Measurements from ENCODE around the gene NKX1-1. TPM values are rescaled to one million over a fixed set of nuclear protein-coding genes. Genes with fewer than 3 reads are reported as not detected.

NKX1-1 gene
- total RNA-seq, 3 donors from 2014 or later: not detected

DNA sequence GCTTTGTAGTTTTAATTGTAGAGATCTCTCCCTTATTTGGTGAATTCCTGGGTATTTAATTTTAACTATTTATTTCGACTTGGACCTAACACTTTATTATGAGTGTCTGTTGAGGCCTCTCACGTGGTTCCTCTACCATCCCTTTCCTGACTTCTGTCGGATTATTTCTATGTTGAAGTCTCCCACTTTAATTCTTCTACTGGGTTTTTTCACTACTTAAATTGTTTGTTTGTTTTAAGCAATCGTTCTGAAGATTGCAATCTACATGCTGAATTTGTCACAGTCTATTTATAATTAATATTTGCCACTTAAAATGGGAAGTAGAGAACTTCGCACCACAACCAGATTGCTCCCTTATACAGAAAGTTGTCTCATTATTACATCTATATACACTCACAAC lies 20.8 kb upstream of the NKX1-1 start:
- Mint-ChIP-seq H3K36me3 (ENCODE audit: insufficient read depth) (no peaks in the 10 kb centered on the region), H3K9me3 (no peaks in the 10 kb centered on the region), H3K27me3 (ENCODE audit: low read depth) (peaks cover 26% of the 10 kb centered on the region), H3K4me3 (no peak overlapping the region), H3K4me1 (ENCODE audit: low read depth) (no peaks in the 10 kb centered on the region)
- no peak for DNase-seq
- ATAC-seq: no peak

DNA sequence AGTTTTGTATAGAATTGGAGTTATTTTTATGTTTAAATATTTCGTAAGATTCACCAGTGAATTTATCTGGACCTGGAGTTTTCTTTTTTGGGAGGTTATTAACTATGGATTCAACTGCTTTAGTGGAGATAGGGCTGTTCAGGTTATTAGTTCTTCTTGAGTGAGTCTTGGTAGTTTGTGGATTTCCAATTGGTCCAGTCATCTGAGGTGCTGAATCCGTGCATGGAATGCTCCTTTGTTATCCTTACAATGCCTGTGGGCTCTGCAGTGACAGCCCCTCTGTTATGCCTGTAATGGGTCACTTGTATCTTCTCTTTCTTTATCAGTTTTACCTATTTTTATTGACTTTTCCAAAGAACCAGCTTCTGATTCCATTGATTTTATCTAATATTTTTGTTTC lies 15.4 kb upstream of the NKX1-1 start:
- DNase-seq (no peak), ATAC-seq (no peak)
- Mint-ChIP-seq H3K4me1 (ENCODE audit: low read depth) (no peaks in the 10 kb centered on the region), H3K36me3 (ENCODE audit: insufficient read depth) (no peaks in the 10 kb centered on the region), H3K4me3 (no peak overlapping the region), H3K27me3 (ENCODE audit: low read depth) (peaks cover 42% of the 10 kb centered on the region), H3K9me3 (no peaks in the 10 kb centered on the region)

DNA sequence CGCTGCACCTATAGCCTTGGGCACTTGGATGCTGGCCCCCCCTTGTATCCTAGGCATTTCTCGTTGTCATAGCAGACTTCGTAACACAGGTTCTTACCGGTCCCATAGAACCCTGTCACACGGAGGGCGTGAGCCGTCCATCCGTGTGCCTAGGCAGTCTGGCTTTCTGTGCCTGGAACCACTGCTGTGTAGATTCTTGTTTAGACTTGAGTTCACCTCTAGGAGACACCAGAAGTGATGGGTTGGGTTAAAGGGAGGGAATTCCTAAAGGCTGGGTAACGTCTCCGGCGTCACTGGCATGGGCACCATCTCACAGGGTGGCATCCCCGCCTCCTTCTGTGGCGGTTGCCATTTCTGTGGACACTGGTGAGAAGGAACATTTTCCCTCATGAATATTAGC lies 13.5 kb upstream of the NKX1-1 start:
- peaks cover 49% of the 10 kb centered on the region for H3K27me3 Mint-ChIP-seq (ENCODE audit: low read depth)
- no peaks in the 10 kb centered on the region for H3K9me3 Mint-ChIP-seq
- DNase-seq (no peak), ATAC-seq (no peak)
- no peaks in the 10 kb centered on the region for H3K36me3 Mint-ChIP-seq (ENCODE audit: insufficient read depth)
- peaks cover 4% of the 10 kb centered on the region for H3K4me1 Mint-ChIP-seq (ENCODE audit: low read depth)
- no peak overlapping the region for H3K4me3 Mint-ChIP-seq

DNA sequence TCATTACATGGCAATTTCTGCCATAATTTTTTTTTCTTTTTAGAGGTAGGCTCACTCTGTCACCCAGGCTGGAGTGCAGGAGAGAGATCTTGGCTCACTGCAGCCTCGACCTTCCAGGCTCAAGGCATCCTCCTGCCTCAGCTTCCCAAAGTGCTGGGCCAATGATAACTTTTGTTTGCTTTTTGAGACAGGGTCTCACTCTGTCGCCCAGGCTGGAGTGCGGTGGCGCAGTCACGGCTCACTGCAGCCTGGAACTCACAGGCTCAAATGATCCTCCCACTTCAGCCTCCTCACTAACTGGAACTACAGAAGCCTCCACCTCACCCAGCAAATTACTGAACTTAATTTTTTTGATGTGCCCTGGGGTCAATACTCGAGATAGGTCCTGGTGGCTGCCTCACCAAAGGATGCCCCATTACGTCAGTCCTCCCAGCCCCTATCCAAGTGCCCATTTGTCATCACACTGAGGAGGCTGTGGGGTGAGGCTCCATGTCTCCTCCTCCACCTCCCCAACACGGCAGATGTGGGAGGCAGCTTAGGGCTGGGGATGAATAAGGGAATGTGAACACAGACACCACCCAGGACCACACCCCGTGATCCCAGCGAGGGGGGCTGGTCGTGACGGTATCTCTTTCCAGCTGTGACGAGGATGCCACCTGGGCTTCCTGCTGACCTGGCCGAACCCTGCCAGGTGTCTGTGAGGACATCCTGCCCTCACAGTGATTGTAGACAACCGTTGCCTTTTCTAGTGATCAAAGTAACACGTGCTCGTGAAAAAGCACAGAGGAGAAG lies 12.4 kb upstream of the NKX1-1 start:
- H3K36me3 Mint-ChIP-seq (ENCODE audit: insufficient read depth): no peaks in the 10 kb centered on the region

DNA sequence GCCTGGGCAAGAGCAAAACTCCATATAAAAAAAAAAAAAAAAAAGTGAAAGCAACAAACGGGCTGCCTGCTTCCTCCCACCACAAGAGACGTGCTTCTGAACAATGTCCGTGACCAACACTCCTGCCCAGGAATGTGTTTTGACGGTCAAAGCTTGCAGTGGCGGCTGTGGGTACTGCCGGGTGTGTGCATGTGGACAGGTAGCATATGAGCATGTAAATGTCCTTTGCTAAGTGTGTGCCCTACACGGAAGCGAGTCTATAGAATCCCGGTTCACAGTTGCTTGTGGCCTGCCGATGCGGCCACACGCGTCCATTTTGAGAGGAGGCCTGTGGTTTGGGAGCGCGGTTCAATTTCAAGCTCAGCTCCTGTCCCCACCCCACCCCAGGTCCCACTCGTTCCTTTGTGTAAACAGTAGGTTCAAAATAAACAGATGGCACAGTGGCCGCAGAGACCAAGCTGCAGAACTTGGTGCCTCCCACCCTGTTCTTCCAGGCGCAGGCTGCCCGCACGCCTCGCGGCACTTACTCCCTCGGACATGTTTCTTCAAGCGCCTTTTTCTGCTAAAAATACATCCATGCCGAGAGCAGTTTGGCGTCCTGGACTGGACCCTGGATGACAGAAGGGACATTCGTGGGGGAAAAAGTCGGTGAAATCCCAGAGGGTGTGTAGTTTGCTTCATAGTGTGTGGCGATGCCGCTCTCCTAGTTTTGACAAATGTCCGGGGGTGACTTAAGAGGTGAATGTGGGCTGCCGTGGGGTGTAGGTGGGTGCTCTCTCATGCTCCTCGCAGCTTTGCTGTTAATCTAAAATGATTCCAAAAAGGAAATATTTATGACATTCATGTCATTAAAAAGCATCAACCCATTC lies 11.5 kb upstream of the NKX1-1 start:
- no peak for ATAC-seq
- H3K9me3 Mint-ChIP-seq: no peaks in the 10 kb centered on the region
- H3K4me1 Mint-ChIP-seq (ENCODE audit: low read depth): peaks cover 4% of the 10 kb centered on the region
- DNase-seq: no peak
- H3K36me3 Mint-ChIP-seq (ENCODE audit: insufficient read depth): no peaks in the 10 kb centered on the region
- H3K4me3 Mint-ChIP-seq: no peak overlapping the region
- peaks cover 56% of the 10 kb centered on the region for H3K27me3 Mint-ChIP-seq (ENCODE audit: low read depth)

More for the DNA sequence above, 12.4 kb upstream of the NKX1-1 start:
- no peaks in the 10 kb centered on the region for H3K9me3 Mint-ChIP-seq
- H3K4me1 Mint-ChIP-seq (ENCODE audit: low read depth): peaks cover 4% of the 10 kb centered on the region
- ATAC-seq (no peak), DNase-seq (no peak)
- H3K27me3 Mint-ChIP-seq (ENCODE audit: low read depth): peaks cover 46% of the 10 kb centered on the region
- no peak overlapping the region for H3K4me3 Mint-ChIP-seq

DNA sequence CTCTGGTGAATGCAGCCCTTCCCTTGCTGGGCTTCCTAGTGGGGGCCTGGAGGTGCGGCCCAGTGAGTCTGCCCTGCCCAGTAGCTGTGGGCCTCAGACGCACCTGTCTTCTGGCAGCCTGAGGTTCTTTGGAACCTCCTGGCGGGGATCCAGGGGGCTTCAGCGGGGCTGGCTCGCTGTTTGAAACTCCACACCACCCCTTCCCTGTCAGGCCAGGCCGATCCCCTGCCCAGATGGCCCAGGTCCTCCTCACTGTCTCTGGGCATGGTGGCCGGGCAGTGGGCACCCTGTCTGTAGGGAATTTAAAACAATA lies 10.7 kb upstream of the NKX1-1 start:
- Mint-ChIP-seq H3K27me3 (ENCODE audit: low read depth) (peaks cover 61% of the 10 kb centered on the region), H3K4me1 (ENCODE audit: low read depth) (peaks cover 4% of the 10 kb centered on the region), H3K9me3 (no peaks in the 10 kb centered on the region), H3K36me3 (ENCODE audit: insufficient read depth) (no peaks in the 10 kb centered on the region), H3K4me3 (no peak overlapping the region)
- ATAC-seq (no peak), DNase-seq (peak; percentile 2)

DNA sequence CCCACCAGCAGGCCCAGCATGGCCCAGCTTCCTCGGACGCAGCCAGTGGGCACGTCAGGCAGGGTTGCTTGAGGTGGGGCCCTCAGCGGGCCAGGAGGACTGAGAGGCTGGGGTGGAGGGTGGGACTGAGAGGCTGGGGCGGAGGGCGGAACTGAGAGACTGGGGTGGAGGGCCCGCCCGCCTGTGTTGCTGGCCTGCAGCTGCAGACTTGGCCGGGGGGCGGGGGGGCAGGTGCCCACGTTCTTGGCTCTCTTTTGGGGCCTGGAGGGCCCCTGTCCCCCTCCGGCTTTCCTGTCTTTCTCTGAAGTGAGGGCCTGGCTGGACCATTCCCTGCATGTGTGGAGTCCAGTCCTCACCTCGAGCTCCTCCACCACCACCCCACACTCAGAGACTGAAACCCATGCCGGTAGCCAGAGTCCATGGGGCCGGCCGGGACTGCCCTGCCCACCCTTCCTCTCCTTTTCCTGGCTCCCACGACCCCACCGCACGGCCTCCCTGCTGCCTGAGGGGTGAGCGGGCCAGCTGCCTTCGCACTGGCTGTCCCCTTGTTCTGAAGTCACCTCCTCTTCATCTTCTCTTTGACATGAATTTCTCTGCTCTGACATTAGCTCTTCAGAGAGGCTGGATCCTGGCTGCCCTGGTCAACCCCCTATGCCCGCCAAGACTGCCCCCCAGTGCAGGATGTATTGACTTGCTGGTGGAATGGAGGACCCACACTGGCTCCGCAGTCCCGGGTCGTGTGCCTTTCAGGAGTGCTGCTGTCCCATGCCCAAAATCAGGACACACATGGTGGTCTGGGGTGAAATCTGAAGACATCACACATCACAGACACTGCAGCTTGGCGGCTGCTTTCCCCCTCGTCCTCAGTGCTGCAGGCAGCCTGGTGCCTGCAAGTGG lies 10.1 kb upstream of the NKX1-1 start:
- ATAC-seq: no peak

DNA sequence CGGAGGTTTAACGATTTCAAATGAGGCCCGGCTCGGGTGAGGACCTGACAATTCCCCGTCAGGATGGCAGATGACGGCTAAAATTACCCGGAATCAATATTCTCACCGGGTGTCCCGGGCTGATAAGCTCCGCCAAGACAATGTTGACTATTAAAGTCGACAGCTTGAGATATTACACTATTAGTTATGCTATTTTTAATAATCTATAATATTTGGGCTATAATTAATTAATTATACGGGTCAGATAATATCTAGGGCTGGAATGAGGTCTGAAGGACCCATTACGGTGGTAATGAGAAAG lies 9.4 kb upstream of the NKX1-1 start:
- peaks cover 4% of the 10 kb centered on the region for H3K4me1 Mint-ChIP-seq (ENCODE audit: low read depth)
- no peak overlapping the region for H3K4me3 Mint-ChIP-seq
- ATAC-seq: no peak
- DNase-seq: no peak
- no peaks in the 10 kb centered on the region for H3K9me3 Mint-ChIP-seq
- peaks cover 69% of the 10 kb centered on the region for H3K27me3 Mint-ChIP-seq (ENCODE audit: low read depth)
- no peaks in the 10 kb centered on the region for H3K36me3 Mint-ChIP-seq (ENCODE audit: insufficient read depth)

More for the DNA sequence above, 10.1 kb upstream of the NKX1-1 start:
- DNase-seq: no peak
- H3K4me3 Mint-ChIP-seq: no peak overlapping the region
- no peaks in the 10 kb centered on the region for H3K9me3 Mint-ChIP-seq
- peaks cover 67% of the 10 kb centered on the region for H3K27me3 Mint-ChIP-seq (ENCODE audit: low read depth)
- peaks cover 4% of the 10 kb centered on the region for H3K4me1 Mint-ChIP-seq (ENCODE audit: low read depth)
- H3K36me3 Mint-ChIP-seq (ENCODE audit: insufficient read depth): no peaks in the 10 kb centered on the region

DNA sequence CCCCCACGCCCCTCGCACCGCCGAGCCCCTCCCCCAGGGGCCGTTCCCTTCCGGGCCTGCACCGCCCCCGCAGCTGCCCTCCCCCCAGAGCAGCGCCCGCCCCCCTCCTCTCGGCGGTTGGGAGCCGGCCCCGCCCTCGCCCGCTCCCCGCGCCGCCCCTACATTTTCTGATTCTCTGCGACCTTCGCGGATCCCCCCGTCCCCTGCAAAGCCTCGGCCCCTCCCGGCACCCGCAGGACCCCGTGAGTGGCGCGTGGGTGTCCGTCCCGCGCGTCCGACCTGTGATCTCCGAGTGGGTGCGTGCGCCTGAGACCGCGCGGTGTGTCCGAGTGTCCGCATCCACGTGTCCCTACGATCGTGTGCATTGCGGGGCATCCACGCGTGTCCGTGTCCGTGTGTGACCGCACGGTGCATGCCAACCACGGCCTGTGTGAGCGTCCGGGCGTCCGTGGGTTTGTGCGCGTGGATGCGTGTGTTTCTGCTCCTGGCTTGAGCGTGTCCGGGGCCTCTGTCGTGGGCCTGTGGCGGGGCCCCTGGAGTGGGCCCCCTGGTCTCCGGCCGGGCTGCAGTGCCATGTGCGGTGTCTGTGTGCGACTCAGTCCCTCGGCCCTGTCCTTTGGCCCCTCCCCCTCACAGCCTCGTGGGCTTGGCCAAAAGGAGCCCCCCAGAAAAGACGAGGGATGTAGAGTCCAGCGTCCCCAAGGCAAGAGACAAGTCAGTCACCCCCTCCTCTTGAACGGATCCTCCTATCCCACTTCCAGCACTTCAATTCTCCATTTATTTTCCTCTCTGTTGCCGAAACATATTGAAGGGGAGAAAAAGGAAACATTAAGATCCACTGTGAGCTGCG lies 8.8 kb upstream of the NKX1-1 start:
- H3K4me1 Mint-ChIP-seq (ENCODE audit: low read depth): peaks cover 4% of the 10 kb centered on the region
- ATAC-seq (no peak), DNase-seq (peak; percentile 3)
- no peak overlapping the region for H3K4me3 Mint-ChIP-seq
- H3K36me3 Mint-ChIP-seq (ENCODE audit: insufficient read depth): no peaks in the 10 kb centered on the region
- H3K27me3 Mint-ChIP-seq (ENCODE audit: low read depth): peaks cover 70% of the 10 kb centered on the region
- H3K9me3 Mint-ChIP-seq: no peaks in the 10 kb centered on the region

DNA sequence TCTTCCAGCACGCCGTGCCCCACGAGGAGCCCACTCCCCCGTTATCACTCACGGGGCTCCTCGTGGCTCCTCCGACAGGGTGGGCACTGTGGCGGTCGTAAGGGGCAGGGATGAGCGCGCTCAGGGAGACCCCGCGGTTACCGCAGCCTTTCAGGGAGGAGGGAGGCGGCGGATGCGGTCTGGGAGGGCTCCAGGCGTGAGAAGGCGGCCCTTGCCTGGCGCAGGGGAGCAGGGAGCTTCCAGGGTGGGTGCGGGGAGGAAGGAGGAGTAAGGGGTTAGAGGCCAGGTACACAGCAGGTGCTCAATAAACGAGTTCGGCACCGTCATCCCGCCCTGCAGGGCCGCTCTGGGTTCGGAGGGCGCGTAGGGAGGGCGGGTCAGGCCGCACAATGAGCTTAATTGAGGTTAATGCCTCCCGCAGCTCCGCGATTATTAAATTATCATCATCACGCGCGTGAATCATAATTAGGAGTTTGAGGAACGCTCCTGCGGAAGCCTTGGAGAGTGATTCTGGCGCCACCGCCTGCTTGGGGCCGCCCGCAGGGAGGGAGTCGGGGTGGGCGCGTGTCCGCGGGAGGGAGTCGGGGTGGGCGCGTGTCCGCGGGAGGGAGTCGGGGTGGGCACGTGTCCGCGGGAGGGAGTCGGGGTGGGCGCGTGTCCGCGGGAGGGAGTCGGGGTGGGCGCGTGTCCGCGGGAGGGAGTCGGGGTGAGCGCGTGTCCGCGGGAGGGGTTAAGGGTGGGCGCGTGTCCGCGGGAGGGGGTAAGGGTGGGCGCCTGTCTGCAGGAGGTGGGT lies 7.6 kb upstream of the NKX1-1 start:
- H3K4me1 Mint-ChIP-seq (ENCODE audit: low read depth): peaks cover 4% of the 10 kb centered on the region
- H3K27me3 Mint-ChIP-seq (ENCODE audit: low read depth): peaks cover 71% of the 10 kb centered on the region
- no peak overlapping the region for H3K4me3 Mint-ChIP-seq
- DNase-seq (peak; percentile 3), ATAC-seq (no peak)
- H3K9me3 Mint-ChIP-seq: no peaks in the 10 kb centered on the region
- no peaks in the 10 kb centered on the region for H3K36me3 Mint-ChIP-seq (ENCODE audit: insufficient read depth)

DNA sequence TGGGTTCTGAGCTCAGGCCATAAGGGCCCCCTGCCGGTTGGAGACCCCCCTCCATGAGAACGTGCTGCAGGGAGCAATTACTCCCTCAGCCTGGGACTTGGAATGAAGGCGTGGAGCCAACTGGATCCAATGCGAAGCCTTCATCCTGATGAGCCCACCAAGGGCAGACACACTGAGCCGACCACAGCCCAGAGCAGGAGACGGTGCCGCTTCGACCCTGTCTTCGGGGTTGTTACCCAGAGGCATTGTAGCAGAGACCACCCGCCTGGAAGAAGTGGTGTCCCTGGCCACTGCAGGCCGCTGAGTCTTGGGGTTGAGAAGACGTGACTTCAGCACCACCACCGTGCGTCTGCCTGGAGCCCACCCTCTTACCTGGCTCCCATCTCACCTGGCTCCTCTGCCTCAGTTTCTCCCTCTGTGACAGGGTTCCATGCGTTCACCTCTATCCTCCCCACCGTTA lies 7.0 kb upstream of the NKX1-1 start:
- DNase-seq (no peak), ATAC-seq (no peak)
- Mint-ChIP-seq H3K27me3 (ENCODE audit: low read depth) (peaks cover 74% of the 10 kb centered on the region), H3K9me3 (no peaks in the 10 kb centered on the region), H3K4me1 (ENCODE audit: low read depth) (peaks cover 7% of the 10 kb centered on the region), H3K36me3 (ENCODE audit: insufficient read depth) (no peaks in the 10 kb centered on the region), H3K4me3 (no peak overlapping the region)

DNA sequence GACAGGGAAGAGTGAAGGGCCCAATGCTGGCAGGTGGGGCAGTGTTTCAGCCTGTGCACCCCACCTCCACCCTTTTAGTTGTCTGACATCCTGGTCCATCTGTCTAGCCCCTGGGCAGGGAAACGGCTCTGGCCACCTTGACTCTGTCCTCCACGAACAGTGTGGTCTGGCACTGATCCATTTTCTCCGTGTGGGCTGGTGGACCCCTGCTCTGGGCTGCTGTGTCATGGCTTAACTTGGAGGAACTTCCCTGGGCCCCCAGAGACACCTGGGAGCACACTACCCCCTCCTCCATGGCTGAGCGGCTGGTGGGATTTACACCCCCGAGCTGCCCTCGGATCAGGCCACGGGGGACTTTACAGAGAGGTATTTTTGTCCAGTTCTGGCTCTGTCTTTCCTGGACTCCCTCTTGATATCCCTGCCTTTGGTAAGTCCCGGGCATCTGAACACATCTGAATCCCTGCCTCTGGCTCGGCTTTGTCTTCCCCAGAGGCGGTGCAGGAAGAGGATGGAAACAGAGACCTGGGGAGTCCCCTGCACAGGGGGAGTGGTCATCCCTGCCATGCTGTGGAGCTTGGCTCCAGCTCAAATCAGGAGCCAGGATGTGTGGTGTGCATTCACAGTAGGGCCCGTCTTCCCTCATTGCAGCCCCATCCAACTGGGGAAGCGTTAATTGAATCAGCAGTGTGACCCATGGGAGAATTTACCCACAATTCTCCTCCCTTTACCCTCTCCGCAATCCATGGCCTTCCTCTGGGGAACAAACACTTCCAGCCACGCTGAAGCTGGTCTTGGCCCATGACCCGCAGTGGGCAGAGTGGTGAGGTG lies 6.3 kb upstream of the NKX1-1 start:
- H3K4me1 Mint-ChIP-seq (ENCODE audit: low read depth): peaks cover 8% of the 10 kb centered on the region
- H3K9me3 Mint-ChIP-seq: no peaks in the 10 kb centered on the region
- no peak overlapping the region for H3K4me3 Mint-ChIP-seq
- no peaks in the 10 kb centered on the region for H3K36me3 Mint-ChIP-seq (ENCODE audit: insufficient read depth)
- peaks cover 76% of the 10 kb centered on the region for H3K27me3 Mint-ChIP-seq (ENCODE audit: low read depth)
- no peak for ATAC-seq
- no peak for DNase-seq
